HG02870 (cell line): ENCODE results near the gene CHN2.

ENCODE experiments used
- ATAC-seq: cut with Tn5 transposase; IDR thresholded peaks from one replicate; pipeline ENCODE4 v1.9.1; 2021; ENCODE audit warnings: mild to moderate bottlenecking, moderate library complexity; ENCODE audit not compliant: unreplicated experiment

The CHN2 gene

DNA sequence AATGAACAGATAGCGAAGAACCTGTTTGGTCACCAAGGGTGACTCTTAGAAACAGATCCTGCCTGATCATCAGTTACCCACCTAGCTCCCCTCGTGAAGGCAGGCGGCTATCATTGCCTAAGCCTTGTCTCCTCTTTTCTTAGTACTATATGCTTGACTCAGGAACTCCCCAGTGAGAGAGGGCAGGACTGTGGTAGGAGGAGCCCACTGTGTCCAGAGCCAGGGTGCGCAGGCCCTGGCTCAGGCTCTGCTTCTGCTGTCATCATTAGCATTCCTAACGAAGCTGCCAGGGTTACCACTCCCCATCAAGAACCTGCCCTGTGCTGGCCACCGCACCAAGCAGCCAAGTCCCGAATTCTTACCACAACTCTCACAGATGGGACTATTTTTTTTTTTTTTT is 160.8 kb downstream of the CHN2 start:
- ATAC-seq: no peak

DNA sequence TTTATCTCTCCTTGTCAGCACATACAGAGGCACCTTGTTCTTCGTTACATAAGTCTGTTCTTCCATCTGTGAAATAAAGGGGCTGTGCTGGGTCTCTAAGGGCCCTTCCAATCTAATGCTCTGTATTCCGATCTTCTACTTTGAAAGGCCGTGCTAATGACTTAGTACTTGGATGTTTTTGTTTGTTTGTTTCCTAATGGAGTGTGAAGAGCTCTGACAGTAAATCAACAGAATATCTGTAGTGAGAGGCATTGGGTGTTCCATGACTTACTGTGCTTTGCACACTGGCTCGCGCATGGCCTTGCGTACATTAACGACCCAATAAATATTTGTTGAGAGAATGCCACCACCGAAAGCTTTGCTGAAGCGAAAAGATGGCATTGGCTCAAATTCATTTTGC is 162.1 kb downstream of the CHN2 start:
- no peak for ATAC-seq

DNA sequence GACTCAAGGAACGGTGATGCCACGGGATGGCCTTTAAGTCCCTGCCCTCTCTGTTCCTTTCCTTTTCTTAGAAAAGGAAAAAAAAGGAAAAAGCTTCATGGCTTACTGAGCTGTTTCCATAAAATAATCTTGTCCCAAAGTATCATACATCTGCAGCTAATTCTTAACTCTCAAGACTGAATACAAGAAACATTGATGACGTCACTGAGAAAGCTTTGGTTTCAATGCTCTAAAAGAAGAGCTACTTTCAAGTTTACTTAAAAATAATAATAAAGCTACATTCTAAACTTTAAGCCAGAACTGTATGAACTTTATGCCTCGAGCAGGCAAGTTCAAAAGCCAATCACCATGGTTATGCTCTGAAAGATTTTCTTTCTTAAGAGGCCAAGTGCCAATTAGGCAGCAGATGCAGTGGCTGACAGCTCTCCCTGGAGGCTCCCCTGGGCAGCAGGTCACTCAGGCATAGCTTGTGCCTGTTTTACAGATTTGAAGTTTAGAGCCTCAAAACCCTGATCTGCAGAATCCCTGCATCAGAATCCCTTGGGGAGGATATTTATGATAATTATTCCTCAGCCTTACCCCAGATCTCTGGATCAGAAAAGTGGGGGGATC is 165.0 kb downstream of the CHN2 start:
- ATAC-seq: no peak

DNA sequence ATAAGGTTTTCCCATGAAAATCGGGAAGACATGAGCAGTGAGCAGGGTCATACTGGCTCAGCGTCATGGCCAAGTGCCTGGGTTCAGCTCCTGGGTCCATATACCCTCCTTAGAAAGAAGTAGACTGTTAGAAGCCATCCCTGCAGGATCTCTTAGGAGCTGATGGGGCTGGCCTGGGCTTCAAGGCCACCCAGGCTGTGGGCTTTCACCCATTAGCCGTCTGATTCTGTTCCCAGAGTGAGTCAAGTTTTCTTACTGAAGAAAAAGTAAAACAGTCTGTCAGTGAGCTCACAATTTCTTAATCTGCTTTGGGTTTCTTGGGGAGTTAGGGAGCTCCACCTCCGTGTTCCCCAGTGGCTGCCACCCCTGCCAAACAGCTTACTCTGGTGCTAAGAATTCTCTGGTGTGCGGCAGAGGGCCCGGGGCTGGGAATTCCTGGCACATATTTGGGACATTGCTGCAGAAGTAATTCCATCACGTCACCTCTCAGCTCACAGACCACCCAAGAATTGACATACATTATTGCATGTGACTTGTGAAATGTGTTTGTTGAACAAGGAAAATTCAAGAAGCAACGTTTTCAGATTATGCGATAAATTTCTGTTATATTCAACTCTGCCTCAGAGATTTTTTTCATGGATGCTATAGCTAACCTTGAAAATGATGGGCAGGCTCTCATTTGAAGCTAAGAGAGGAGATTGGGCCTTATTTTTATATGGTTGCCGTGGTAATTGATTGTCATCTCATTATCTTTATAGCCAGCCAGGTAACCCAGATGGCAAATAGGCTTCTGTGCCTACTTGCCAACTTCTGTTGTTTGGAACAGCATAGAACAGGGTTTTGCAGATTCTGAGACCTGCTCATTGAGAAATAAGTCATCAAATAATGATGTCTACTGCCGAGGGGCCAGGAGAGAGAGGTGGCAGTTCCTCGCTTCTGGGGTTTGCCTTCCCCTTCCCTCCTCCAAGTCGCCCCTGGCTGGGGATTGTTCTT is 166.4 kb downstream of the CHN2 start:
- ATAC-seq: no peak

DNA sequence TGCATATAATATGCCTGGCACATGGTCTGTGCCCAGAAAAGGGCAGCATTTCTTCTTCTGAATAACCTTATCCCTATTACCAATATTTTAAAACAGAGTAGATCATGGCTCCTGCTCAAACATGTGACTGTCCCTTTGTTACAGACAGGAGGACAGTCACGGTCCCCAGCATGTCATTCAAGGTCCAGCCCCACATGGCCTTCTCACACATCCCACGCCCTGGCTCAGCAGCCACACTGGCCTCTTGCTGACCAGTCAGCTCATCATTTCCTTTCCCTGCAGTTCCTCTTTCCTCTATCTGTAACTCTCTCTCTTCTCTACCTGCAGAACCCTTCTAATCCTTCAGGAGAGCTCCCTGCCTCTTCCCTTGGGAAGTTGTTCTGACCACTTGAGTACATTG is 167.8 kb downstream of the CHN2 start:
- no peak for ATAC-seq

DNA sequence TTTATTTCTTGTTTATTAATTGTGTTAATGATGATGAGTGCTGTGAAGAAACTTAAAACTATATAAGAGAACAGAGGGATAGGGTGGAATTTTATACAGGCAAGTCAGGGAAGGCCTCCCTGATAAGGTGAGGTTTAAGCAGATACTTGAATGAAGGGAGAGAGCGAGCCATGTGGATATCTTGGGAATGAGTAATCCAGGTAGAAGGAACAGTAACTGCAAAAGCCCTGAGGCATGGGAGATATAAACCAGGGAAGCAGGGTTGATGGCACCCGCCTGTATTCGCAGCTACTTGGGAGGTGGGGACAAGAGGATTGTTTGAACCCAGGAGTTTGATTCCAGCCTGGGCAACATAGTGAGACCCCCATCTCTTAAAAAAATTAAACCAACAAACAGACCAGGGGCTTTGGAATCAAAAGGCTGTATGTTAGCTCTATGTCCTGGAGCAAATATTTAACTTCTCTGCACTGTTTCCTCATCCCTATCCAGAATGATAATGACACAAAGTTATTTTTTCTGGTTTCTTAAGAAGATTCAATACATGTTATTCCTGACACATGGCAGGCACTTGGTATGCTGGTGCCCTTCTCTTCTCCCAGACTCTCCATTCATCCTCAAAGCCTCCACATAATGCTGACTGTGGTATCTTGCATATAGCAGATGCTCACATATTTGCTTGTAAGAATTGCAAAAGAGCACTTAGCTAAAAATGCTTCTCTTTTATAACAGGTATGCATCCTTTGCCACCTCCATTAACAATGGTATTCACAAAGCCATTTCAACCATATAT is 169.3 kb downstream of the CHN2 start:
- ATAC-seq: no peak

DNA sequence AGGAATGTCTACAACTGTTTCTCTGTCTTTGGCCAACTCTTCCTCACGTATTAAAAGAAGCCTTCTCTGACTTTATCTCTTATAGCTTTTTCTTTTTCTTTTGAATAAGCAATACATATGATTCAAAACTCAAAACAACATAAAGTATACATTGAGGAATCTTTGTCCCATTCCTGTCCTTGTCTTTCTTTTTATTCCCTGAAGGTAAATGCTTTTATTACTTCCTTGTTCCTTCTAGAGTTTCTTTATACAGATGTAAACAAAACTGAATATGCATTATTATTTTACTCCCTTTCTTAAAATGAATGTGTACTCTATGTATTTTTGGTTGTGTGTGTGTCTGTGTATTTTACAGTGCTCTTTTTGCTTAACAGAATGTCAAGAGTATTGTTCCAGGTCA is 170.1 kb downstream of the CHN2 start:
- ATAC-seq: no peak

DNA sequence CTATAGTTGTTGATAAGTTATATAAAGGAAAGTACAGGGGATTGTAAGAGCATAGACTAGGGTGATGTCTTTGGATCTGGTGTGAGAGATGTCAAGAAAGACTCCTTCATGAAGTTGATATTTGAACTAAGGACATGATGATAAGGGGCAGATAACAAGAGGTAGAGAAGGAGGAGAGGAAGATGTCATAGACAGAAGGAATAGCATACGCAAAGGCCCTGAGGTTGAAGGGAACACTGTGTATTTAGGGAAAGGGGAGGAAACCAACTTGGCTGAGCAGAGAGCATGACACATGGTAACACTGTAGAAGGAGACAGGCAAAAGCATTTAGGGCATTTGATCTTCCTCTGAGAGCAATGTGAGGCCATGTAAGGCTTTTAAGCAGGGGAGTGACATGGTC is 170.8 kb downstream of the CHN2 start:
- ATAC-seq: no peak

DNA sequence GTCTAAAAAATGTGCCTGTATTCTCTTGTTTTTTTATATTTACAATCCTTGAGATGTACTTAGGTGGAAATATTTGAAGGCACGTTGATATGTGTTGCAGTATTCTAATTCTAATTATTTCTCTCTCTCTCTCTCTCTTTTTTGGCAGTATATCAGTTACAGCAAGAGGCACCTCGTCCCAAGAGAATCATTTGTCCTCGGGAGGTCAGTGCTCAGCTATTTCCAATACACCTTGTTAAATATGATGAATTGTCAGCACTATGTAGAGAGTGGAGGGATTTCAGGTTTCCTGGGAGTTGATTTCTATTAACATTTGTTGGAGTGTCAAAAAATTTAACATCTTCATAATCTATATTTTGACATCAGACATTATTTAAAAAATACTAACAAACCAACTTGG is 173.2 kb downstream of the CHN2 start:
- no peak for ATAC-seq

DNA sequence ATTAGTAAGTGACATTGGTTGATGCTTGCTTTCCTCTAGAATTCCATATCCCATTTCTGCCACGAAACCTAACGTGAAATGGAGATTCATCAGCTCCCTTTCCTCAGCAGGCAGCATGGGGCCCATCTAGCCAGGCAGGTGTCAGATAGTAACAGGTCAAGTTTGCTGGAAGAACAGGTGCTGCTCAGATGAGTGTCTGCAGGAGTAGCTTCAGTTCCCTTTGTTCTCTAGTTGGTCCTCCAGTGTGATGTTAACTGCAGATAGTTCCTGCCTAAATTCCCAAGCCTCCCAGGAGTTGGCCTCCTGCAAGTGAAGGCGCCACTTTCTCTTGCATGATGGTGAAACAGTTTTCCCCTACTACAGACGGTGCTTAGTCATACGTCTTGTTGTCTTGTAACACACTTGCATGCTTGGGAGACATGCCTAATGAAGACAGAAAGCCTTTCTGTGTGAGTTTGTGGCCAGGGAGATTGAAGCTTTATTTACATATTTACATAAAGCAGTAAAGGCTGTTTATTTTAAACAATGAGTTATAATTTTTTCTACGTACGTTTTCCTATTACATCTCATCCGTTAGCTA is 175.4 kb downstream of the CHN2 start:
- no peak for ATAC-seq

DNA sequence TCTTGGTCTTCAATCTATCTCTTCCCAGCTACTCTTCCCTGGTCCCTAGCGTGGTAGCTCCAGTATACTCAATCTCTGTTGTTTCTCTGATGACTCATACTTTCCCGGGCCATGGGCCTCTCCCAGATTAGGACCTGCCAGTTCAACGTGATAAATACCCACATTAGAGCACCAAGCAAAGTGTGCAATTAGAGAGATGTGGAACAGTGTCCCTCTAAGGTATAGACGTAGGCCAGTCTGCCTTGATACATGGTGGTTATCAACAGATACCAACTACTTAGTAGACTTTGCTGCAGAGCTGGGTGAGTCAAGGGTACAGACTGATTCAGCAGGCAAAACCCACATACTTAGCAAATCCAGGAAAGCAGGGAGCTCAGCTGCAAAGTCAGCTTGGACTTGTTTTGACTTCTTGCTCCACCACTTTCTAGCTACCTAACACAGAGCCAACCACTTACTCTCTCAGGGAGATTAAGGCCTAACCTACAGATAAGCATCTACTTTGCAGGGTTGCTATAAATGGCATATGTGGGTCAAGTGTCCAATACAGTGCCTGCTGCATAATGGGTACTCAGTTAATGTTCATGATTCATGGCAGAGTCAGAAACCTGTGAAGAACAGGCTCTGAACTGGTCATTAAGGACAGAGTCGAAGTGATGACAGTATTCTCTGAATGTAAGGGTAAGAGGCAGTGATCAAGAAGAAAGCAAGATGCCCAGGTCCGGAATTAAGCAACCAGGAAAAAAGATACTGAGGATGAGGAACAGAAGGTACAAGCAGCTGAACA is 176.1 kb downstream of the CHN2 start:
- ATAC-seq: no peak

DNA sequence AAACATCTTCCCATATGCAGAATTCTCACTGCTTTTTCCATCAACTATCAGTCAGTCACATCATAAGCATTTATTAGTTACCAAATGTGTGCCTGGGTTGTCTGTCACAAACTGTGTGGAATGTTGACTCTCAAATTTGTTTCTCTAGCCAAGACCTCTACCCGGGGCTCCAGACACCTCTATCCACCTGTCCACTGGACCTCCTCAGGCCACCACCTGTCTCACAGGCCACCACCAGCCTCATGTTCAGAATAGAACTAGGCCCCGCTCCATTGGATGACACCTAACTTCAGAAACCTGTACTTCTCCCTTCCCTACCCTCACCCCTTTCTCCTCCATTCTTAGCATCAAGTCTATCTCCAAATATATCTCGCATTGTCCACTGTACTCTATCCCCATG is 176.9 kb downstream of the CHN2 start:
- no peak for ATAC-seq

DNA sequence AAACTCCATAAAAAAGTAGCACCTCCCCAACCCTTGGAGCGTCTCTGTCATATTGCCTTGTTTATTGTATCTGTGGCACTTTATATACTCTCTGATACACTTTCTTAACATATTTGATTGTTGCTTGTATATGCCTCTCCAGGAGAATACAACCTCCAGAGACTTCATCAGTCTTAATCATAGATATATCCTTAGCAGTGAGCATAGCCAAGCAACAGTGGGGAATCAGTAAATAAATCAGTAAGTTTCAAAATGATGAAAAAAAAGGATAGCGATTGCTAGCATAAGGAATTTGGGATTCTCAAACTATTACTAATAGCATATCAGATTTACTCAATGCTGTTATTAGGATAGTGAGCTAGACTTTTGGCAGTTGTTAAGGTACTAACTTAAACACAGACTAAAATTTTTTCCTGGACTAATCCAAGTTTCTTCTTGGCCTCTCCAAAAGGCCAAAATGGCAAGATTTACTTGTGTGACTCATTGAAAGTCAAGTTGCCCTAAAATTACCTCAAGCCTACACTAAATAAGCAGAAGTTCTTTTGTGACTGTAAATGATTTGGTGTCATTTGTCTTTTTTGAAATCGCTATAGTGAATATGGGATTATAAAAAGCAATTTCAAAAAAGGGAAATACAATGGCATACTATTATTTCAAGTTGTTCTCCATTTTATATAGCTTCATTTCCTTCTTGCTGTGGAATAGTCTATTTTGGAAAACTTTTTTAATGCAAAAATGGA is 177.9 kb downstream of the CHN2 start:
- no peak for ATAC-seq

DNA sequence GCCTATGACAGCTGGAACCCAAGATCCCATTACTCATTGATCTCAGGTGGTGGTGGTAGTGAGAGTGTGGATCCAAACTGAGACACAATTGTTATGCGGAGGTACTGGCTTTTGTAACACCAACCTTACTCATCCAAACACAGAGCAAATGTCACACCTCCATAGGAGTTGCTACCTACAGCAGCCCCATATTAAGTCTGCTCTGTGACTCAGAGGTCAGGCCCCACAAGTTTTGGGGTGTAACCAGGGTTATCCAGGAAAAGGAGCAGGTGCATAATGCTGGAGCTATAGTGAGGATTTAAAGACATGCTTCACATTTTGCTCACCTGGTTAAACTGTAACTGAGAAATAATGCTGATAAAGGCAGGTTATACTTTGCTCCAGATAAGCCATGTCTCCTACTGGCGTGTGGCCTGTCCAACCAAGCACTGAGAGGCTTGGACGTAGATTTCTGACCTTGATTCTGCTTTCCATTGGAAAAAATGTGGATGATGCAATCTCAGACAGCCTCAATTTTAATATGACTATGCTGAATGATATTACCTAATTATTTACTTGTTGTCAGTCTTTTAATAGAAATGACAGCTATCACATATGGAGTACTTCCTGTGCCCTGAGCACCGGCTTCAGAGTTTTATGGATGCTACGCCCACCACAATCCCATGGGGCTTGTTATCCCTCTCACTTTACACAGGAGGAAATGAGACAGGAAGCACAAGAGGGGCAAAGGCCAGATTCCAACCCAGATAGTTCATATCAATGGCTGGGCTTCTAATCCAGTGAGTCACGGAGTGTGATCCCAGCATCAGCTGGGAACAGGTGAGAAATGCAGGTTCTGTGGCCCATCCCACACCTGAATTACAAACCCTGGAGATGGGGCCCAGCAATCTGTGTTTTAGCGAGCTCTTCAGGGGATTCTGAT is 181.3 kb downstream of the CHN2 start:
- ATAC-seq: no peak

DNA sequence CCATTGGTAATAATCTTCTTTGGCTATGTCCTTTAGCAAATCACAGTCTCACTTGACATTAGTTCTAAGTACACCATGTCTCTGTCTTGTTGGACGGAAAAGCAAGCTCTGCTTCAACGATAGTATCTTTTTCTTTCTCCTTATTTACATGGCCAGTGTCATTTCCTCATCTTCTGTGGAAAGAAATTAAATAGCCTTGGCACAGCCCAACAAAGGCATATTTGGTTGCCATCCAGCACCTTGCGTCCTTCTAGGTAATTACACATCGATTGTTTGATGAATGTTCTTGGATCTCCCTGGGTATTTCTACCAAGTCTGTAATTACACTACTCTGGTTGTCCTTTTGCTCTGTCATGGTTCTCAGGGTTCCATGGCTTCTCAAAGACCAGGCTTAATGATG is 183.1 kb downstream of the CHN2 start:
- ATAC-seq: no peak

DNA sequence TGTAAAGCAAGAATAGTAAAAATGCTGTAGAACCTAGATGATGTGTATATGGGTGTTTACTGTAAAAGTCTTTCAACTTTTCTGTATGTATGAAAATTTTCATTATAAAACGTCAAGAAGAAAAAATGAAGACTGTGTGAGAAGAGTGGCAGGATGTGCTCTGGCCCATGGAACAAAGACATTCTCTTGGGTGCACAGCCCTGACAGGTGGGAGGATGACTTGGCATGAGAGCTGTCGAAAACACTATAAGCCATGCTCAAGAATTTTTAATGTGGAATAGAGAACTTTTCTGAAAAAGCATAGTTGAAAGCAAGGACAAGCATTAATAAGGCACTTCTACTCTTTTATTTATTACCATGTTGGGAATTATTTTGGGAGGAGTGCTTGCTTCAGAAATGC is 185.0 kb downstream of the CHN2 start:
- ATAC-seq: no peak

DNA sequence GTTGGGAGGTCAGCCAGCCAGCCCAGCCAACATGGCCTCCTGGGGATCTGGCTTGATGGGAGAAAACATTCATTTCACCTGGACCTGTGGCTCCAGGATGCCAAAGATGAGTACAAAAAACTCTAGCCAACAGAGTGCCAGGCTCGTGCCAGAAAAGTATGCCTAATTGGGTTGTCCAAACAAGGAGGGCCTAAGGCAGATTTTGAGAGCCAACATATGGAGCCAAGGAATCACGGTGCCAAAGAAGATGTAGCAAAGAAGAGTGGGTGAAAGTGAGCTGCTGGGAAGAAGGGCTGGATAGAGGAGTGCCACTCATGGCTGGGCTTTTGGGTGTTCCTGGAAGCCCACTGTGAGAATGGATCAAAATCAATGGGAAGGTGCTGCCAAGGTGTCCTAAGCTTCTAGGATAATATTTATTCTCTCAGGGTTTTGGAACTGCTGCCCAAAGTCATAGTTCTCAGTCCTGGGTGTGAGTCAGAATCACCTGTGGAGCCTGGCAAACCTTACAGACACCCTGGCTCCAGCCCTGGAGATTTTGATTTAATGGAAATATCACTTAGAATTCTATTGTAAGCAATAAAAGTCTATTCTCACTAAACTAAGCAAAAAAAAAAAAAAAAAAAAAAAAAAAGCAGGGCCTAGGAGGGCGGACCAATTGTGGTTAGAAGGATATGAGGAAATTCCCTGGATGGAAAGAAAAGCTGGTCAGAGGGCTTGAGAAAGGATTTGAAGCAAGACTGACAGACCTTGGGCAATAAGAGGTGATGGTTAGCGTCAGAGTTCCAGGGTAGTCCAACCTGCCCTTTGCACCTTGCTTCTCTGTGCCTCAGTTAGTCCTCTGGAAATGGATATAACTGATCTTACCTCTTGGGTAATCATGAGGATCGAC is 186.9 kb downstream of the CHN2 start:
- ATAC-seq: no peak

DNA sequence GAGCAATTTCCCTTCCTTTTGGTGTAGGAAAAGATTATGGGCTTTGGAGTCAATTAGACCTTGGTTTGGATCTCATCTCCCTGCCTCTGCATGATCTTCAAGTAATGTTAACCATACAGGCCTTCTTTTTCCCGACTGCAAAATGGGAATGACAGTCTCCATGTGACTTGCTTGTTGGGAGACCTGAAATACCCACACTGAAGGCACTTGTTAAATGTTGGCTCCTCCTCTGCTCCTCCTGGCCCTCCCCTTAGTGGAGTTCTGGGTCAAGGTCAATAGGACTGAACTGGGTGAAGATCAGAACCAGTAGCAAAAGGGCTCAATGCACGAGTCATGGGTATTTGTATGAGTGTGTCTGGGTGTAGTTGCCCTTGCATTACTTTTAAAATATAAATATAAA is 189.7 kb downstream of the CHN2 start:
- no peak for ATAC-seq
